HepG2 (cell line): Measurements from ENCODE around the gene MIX23. TPM values are rescaled to one million over a fixed set of nuclear protein-coding genes. Genes with fewer than 3 reads are reported as not detected.

Experiments
- ARNT2 ChIP-seq: sonication (generic); formaldehyde crosslinking; IDR thresholded peaks from 2 replicates; pipeline ENCODE4 v1.8.0; 2022; ENCODE audit warnings: mild to moderate bottlenecking, low read depth, missing genetic modification reagents, moderate library complexity
- ATM ChIP-seq: fragments of 450-650 bp; IDR thresholded peaks from 2 replicates; pipeline ENCODE4 v1.7.1; 2017; ENCODE audit warnings: mild to moderate bottlenecking, borderline replicate concordance
- CEBPG ChIP-seq: IDR thresholded peaks from 2 replicates; pipeline ENCODE4 v1.6.1; 2016
- KDM6A ChIP-seq: IDR thresholded peaks from 2 replicates; pipeline ENCODE4 v1.6.1; 2016; ENCODE audit warnings: low read depth
- KLF16 ChIP-seq, 2 experiments: sonication (generic) in 1 of 2; formaldehyde crosslinking in 1 of 2; IDR thresholded peaks; 2 replicates each; pipeline versions ENCODE4 v1.6.1 to v1.8.0; 2016 to 2023; ENCODE audit warnings: missing genetic modification reagents in 2 of 2, missing compliant biosample characterization in 1 of 2
- MIXL1 ChIP-seq: IDR thresholded peaks from 2 replicates; pipeline ENCODE4 v1.6.1; 2016
- NFKBIZ ChIP-seq: IDR thresholded peaks from 2 replicates; pipeline ENCODE4 v1.6.1; 2018; ENCODE audit warnings: missing genetic modification reagents, missing compliant biosample characterization
- ONECUT2 ChIP-seq: sonication (generic); formaldehyde crosslinking; IDR thresholded peaks from 2 replicates; pipeline ENCODE4 v1.4.0; 2020; ENCODE audit warnings: missing genetic modification reagents
- PAX8 ChIP-seq: sonication (generic); formaldehyde crosslinking; IDR thresholded peaks from 2 replicates; pipeline ENCODE4 v1.8.0; 2022; ENCODE audit warnings: mild to moderate bottlenecking, missing genetic modification reagents, borderline replicate concordance
- SOX6 ChIP-seq, 2 experiments: fragments of 450-650 bp in 1 of 2; sonication (generic) in 1 of 2; formaldehyde crosslinking in 1 of 2; IDR thresholded peaks; 2 replicates each; pipeline versions ENCODE4 v1.4.0 to v1.6.1; 2017 to 2020; ENCODE audit warnings: antibody characterized with exemption in 1 of 2, mild to moderate bottlenecking in 1 of 2, missing genetic modification reagents in 1 of 2
- TBX2 ChIP-seq: sonication (generic); formaldehyde crosslinking; IDR thresholded peaks from 2 replicates; pipeline ENCODE4 v1.5.0; 2020; ENCODE audit warnings: missing genetic modification reagents, mild to moderate bottlenecking, borderline replicate concordance
- THAP11 ChIP-seq: IDR thresholded peaks from 2 replicates; pipeline ENCODE4 v1.6.1; 2016; ENCODE audit warnings: missing biosample characterization, missing genetic modification reagents
- ZKSCAN8 ChIP-seq: IDR thresholded peaks from 2 replicates; pipeline ENCODE4 v1.6.1; 2016; ENCODE audit warnings: borderline replicate concordance, missing genetic modification reagents, missing compliant biosample characterization
- ZNF124 ChIP-seq: sonication (generic); formaldehyde crosslinking; IDR thresholded peaks from 2 replicates; pipeline ENCODE4 v1.4.0; 2020; ENCODE audit warnings: missing genetic modification reagents
- polyA plus RNA-seq, 8 experiments: library from polyadenylated mRNA; depleted of rRNA in 3 of 8; stranded (reverse) in 7 of 8; unstranded in 1 of 8; fragments of >200 nt; fragmentation: Illumina TruSeq in 4 of 8; extraction: Trizol in 4 of 8; gene quantifications; 2 replicates each; pipeline versions ENCODE4 v1.2.1 to v1.2.3, GENCODE V29; 2011 to 2016; ENCODE audit warnings: low read depth in 4 of 8, missing spikeins in 1 of 8, mixed read lengths in 1 of 8; ENCODE audit not compliant: insufficient read depth in 1 of 8
- total RNA-seq, 5 experiments: library from RNA; depleted of rRNA; stranded (reverse); fragments of >200 nt; fragmentation: Illumina TruSeq; extraction: Trizol; gene quantifications; 2 replicates each; pipeline ENCODE4 v1.2.3, GENCODE V29; 2016; ENCODE audit warnings: low read depth in 1 of 5
- TF ChIP-seq, protein P1 (sequence below): IDR thresholded peaks from 2 replicates; pipeline ENCODE4 v1.6.1; 2016; ENCODE audit warnings: missing biosample characterization, missing genetic modification reagents, low read depth
- TF ChIP-seq, protein P2 (sequence below): sonication (generic); formaldehyde crosslinking; IDR thresholded peaks from 2 replicates; pipeline ENCODE4 v1.4.0; 2020; ENCODE audit warnings: missing genetic modification reagents
- TF ChIP-seq, protein P3 (sequence below): sonication (generic); formaldehyde crosslinking; IDR thresholded peaks from 2 replicates; pipeline ENCODE4 v1.5.0; 2020; ENCODE audit warnings: mild to moderate bottlenecking, missing genetic modification reagents, borderline replicate concordance
- TF ChIP-seq, protein P4 (sequence below): sonication (generic); formaldehyde crosslinking; conservative IDR thresholded peaks from 2 replicates; pipeline ENCODE4 v1.4.0; 2020; ENCODE audit warnings: mild to moderate bottlenecking, missing genetic modification reagents, moderate library complexity

MIX23 gene
- total and polyA plus RNA-seq, 2 of the 13 experiments (the other 11 are each of a cell fraction or from before 2014, with no cell fraction given) = 20.0 to 152 TPM

DNA sequence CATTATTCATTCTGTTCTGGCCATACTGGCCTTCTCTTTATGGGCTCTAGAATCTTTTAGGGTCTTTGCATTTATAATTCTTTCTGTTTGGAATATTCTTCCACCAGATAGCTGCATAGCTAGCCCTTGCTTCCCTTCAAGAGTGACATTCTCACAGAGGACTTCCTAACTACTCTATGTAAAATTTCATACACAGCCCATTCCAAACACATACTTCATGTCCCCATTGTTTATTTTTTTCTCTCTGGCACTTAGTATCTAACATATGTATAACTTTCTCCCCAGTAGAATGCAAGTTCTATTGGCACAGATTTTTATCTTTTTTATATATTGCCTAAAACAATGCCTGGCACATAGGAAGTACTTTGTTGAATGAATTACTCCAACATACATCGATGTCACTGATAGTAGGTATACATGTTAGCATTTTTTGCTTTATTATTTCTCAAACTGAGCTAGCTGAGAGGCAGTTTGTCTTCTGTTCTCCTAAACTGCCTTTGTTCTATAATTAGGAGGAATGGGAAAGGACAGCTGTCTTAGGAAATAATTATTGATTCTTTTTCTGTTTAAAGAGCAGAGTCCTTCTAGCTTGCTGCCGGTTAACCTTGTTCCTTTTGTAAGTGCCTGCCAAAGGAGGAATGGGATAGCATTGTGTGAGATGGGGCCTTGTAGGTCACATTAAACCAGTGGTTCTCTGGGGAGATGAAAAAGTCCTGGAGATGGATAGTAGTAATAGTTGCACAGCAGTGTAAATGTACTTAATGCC is 8.8 kb upstream of the MIX23 start (continued):
- TF ChIP-seq, protein P1, sequence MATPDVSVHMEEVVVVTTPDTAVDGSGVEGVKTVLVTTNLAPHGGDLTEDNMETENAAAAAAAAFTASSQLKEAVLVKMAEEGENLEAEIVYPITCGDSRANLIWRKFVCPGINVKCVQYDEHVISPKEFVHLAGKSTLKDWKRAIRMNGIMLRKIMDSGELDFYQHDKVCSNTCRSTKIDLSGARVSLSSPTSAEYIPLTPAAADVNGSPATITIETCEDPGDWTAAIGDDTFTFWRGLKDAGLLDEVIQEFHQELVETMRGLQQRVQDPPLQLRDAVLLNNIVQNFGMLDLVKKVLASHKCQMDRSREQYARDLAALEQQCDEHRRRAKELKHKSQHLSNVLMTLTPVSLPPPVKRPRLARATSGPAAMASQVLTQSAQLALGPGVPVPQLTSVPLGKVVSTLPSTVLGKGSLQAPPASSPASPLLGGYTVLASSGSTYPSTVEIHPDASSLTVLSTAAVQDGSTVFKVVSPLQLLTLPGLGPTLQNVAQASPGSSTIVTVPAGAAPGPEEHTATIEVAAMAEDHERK (CRISPR knock-in tag) = no peak
- TF ChIP-seq, protein P2, sequence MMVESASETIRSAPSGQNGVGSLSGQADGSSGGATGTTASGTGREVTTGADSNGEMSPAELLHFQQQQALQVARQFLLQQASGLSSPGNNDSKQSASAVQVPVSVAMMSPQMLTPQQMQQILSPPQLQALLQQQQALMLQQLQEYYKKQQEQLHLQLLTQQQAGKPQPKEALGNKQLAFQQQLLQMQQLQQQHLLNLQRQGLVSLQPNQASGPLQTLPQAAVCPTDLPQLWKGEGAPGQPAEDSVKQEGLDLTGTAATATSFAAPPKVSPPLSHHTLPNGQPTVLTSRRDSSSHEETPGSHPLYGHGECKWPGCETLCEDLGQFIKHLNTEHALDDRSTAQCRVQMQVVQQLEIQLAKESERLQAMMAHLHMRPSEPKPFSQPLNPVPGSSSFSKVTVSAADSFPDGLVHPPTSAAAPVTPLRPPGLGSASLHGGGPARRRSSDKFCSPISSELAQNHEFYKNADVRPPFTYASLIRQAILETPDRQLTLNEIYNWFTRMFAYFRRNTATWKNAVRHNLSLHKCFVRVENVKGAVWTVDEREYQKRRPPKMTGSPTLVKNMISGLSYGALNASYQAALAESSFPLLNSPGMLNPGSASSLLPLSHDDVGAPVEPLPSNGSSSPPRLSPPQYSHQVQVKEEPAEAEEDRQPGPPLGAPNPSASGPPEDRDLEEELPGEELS (CRISPR knock-in tag) = peak; percentile 46; the same call in 1 of the 2 replicates
- TF ChIP-seq ARNT2 = 0 out of 2 replicates have a peak, but pooled peaks have one; percentile 31
- peak; percentile 98 for TF ChIP-seq MIXL1
- TF ChIP-seq CEBPG (CRISPR knock-in tag) = peak; percentile 62
- 0 out of 2 replicates have a peak, but pooled peaks have one; percentile 34 for TF ChIP-seq TBX2
- TF ChIP-seq, protein P3, sequence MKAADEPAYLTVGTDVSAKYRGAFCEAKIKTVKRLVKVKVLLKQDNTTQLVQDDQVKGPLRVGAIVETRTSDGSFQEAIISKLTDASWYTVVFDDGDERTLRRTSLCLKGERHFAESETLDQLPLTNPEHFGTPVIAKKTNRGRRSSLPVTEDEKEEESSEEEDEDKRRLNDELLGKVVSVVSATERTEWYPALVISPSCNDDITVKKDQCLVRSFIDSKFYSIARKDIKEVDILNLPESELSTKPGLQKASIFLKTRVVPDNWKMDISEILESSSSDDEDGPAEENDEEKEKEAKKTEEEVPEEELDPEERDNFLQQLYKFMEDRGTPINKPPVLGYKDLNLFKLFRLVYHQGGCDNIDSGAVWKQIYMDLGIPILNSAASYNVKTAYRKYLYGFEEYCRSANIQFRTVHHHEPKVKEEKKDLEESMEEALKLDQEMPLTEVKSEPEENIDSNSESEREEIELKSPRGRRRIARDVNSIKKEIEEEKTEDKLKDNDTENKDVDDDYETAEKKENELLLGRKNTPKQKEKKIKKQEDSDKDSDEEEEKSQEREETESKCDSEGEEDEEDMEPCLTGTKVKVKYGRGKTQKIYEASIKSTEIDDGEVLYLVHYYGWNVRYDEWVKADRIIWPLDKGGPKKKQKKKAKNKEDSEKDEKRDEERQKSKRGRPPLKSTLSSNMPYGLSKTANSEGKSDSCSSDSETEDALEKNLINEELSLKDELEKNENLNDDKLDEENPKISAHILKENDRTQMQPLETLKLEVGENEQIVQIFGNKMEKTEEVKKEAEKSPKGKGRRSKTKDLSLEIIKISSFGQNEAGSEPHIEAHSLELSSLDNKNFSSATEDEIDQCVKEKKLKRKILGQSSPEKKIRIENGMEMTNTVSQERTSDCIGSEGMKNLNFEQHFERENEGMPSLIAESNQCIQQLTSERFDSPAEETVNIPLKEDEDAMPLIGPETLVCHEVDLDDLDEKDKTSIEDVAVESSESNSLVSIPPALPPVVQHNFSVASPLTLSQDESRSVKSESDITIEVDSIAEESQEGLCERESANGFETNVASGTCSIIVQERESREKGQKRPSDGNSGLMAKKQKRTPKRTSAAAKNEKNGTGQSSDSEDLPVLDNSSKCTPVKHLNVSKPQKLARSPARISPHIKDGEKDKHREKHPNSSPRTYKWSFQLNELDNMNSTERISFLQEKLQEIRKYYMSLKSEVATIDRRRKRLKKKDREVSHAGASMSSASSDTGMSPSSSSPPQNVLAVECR (CRISPR knock-in tag) = peak; percentile 31; the same call in 1 of the 2 replicates
- TF ChIP-seq THAP11 (CRISPR knock-in tag) = peak; percentile 66
- peak in 1 of 2 experiments; percentile 69; a peak in 1 of 4 replicates for TF ChIP-seq KLF16 (CRISPR knock-in tag; IDR thresholded peaks at IDR 0.05)
- no peak for TF ChIP-seq ATM
- peak; percentile 70 for TF ChIP-seq KDM6A (CRISPR knock-in tag)
- TF ChIP-seq, protein P4, sequence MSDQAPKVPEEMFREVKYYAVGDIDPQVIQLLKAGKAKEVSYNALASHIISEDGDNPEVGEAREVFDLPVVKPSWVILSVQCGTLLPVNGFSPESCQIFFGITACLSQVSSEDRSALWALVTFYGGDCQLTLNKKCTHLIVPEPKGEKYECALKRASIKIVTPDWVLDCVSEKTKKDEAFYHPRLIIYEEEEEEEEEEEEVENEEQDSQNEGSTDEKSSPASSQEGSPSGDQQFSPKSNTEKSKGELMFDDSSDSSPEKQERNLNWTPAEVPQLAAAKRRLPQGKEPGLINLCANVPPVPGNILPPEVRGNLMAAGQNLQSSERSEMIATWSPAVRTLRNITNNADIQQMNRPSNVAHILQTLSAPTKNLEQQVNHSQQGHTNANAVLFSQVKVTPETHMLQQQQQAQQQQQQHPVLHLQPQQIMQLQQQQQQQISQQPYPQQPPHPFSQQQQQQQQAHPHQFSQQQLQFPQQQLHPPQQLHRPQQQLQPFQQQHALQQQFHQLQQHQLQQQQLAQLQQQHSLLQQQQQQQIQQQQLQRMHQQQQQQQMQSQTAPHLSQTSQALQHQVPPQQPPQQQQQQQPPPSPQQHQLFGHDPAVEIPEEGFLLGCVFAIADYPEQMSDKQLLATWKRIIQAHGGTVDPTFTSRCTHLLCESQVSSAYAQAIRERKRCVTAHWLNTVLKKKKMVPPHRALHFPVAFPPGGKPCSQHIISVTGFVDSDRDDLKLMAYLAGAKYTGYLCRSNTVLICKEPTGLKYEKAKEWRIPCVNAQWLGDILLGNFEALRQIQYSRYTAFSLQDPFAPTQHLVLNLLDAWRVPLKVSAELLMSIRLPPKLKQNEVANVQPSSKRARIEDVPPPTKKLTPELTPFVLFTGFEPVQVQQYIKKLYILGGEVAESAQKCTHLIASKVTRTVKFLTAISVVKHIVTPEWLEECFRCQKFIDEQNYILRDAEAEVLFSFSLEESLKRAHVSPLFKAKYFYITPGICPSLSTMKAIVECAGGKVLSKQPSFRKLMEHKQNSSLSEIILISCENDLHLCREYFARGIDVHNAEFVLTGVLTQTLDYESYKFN (CRISPR knock-in tag) = peak; percentile 90
- TF ChIP-seq SOX6 (IDR thresholded peaks at IDR 0.05) = no peak
- peak; percentile 96 for TF ChIP-seq SOX6 (CRISPR knock-in tag; IDR thresholded peaks at IDR 0.05)
- TF ChIP-seq ZKSCAN8 (CRISPR knock-in tag) = peak; percentile 49; the same call in 1 of the 2 replicates
- TF ChIP-seq ONECUT2 (CRISPR knock-in tag) = peak; percentile 96
- TF ChIP-seq NFKBIZ = 0 out of 2 replicates have a peak, but pooled peaks have one; percentile 30
- peak; percentile 81; the same call in 1 of the 2 replicates for TF ChIP-seq ZNF124 (CRISPR knock-in tag)
- no peak for TF ChIP-seq PAX8
